ENCODE results near the gene THSD7B.
"Not testable (repeated sequence)": the region's sequence is repeated elsewhere in the genome, so short reads cannot be mapped to it uniquely, and the experiment has no call there.

Gene THSD7B

DNA sequence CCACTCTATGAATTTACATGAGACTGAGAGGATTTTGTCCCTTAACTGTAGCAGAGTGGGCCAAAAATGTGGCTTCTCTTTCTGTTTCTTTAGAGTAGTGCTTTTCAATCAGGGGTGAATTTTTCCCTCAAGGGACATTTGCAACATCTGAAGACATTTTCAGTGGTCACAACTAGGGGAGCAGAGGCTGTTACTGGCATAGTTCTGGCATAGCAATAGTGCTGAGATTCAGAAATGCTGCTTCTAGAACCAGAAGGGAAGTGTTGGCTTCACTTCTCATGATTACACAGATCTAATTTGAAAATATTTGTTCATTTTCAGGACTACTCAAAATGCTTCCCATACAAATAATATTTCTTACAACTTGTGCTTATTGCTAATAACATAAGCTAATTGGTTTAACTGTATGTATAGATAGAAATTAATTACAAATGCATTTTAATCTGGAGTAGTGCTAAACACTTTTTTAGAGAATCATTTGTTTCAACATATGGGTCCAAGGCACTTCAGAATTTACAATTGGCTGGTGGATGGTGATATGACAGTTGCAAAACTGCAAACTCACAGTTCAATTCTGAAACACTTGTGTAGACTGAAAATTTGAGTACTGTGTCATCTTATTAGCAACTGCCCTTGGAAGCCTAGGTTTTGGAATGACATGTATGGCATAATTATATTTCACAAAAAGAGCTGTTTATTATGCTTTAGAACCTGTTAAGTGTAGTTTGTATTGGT is 526.7 kb downstream of the THSD7B start:
- no peak for DNase-seq

- no peak for DNase-seq
Measured at GRCh38 chr2:137298377-137298776, 533.0 kb downstream of the THSD7B start.

DNA sequence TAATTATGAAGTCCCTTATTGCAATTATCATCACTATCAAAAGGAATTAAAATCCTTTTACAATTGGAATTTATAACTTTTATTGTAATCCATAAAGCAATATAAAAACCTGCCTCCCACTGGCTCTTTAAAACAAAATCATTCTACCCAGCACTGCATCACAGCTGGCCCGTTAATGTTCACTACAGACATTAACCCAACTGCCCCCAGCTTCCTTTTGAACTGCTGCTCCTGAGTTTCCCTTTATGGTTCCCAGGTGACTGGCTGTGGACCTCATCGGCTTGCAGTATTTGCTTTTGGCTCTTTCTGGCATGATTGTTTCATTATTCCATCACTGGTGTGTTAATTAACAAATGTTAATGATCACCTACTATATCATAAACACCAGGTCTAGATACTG is 535.6 kb downstream of the THSD7B start:
- DNase-seq: no peak

- no peak for DNase-seq
Measured at GRCh38 chr2:137302957-137303356, 537.6 kb downstream of the THSD7B start.

DNA sequence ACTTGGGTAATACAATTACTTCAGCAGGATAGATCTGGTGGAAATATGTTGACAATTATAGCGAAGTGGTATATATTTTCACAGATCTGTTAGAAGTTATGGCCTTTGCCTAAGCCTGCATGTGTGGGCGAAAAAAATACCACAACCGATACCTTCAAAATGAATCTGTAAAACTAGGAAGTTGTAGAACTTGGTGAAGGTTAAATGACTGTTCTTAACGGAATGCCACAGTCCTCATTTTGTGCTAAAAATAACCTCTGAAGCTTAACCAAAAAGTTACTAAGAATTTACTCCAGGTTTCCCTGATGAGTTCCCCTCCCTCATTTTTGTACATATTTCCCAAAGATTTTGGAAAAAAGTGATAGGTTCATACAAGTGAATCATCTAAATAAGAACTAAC is 550.7 kb downstream of the THSD7B start:
- no peak for DNase-seq

DNA sequence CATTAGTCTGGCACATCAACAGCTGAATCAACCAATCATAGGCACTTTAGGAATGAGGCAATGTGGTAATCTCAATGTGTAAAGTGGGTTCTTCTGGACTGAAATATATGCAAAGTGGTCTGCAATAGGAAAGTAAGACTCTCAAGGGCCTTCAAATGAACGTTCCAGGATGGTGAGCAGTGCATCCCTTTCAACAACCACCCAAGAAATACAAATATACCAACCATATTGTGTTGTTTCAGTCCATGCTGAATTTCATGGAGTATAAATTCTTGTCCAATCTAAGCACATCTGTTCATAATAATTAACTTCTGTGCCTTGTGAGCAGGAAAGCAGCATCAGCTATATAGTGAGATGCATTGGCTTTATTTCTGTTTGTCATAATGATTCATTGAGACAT is 556.2 kb downstream of the THSD7B start:
- DNase-seq: no peak

DNA sequence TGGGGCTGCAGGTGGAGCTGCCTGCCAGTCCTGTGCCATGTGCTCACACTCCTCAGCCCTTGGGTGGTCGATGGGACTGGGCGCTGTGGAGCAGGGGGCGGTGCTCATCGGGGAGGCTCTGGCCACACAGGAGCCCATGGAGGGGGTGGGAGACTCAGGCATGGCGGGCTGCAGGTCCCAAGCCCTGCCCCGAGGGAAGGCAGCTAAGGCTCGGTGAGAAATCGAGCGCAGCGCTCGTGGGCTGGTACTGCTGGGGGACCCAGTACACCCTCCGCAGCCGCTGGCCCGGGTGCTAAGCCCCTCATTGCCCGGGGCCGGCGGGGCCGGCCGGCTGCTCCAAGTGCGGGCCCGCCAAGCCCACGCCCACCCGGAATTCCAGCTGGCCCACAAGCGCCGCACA is 566.2 kb downstream of the THSD7B start:
- not testable (repeated sequence) for DNase-seq

DNA sequence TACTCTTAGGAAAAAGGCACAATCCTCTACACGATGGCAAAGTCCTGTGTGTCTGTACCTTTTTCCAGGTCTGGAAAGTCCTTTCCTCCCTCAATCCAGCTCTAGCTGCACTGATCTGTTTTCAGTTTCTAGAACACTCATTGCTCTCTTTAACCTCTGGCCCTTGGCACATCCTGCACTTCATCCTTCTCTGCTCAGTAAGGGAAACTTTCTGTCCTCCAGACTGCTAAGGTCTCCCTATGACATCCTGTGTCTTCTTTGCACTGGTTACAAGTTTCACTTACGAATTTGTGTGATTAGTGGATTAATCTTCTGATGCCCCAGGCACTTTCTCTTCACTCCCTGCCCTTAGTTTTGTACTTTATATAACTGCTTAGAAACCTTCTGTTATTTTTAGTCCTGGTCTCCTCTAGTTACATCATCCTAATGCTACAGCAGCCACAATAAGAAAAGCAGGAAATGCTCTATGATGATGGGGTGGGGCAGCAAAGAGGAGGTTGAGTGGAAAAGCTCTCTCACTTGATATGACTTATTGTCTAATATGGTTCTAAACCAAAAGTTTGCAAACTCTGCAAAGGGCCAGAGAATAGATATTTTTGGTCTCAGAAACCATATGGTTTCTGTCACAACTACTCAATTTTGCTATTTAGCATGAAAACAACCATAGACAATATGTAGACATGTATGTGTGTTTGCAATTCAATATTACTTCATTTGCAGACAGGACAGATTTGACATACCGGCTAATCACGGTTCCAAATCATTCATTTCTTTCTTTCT is 568.2 kb downstream of the THSD7B start:
- DNase-seq: no peak

GRCh38 chr2:137336067-137336466 is 570.7 kb downstream of the THSD7B start:
- no peak for DNase-seq

DNA sequence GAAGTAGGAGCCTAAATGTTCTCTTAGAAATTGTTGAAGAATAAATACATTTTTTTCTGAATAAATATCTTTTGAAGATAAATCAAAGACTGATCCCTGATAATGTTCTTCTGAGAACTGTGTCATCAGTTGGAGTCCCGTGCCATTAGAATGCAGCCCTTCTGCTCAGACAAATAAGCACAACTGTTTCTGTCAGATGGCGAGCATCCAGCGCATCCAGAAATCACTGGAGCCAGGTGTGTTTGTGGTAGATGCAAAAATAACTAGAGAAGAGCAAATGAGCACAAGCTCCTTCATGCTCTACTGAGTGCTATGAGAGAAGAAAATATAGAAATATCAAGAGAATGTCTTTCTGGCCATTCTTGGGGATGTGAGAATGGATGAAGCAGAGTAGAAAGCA is 573.7 kb downstream of the THSD7B start:
- peak; percentile 48 for DNase-seq

DNA sequence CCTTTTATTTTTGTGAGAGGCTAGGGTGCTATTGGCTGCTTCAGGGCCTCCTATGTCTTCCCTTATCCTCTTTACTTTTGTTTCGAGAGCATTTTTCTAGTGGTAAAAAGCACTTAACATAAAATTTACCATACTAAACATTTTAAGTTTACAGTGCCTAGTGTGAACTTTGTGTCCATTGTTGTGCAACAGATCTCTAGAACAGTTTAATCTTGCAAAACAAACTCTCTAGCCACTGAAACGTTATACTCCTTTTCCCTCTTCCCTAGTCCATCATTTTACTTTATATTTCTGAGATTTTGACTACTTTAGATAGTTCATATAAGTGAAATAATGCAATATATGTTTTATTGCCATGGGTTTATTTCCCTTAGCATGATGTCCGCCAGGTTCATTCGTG is 580.6 kb downstream of the THSD7B start:
- no peak for DNase-seq

GRCh38 chr2:137348301-137348700 is 583.0 kb downstream of the THSD7B start:
- DNase-seq: no peak

- DNase-seq: no peak
Measured at GRCh38 chr2:137357634-137358033, 592.3 kb downstream of the THSD7B start.

DNA sequence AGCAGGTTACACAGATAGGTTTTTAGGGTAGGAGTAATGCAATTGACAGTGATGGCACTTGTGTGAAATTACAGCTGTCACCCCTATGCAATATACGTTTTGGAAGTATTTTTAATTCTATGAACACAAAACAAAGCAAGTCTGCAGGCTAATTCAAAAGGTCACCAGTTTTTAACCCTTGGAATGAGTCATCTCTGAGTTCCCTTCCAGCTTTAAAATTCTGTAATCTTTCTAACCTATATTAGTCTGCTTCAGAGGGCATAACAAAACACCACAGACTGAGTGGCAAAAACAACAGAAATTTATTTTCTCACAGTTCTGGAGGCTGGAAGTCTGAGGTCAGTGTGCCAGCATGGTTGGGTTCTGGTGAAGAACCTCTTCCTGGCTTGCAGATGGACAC is 602.0 kb downstream of the THSD7B start:
- DNase-seq: no peak

DNA sequence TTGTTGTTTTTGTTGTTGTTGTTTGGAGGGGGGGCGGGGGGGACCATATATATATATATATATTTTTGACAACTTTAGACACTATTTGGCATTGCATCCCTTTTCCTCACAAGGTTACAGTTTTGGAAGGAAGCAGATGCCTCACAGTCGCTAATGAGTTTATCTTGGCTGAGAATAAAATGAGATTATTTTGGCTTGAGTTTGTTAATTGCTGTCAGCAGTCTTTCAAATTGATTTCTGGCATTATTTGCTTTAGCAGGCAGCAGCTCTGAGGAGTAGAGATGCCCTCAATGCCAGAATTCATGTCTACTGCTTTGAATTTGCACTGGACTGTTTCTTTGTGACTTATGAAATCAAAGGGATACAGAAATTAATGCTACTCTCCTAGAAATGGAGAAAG is 603.8 kb downstream of the THSD7B start:
- DNase-seq: no peak

DNA sequence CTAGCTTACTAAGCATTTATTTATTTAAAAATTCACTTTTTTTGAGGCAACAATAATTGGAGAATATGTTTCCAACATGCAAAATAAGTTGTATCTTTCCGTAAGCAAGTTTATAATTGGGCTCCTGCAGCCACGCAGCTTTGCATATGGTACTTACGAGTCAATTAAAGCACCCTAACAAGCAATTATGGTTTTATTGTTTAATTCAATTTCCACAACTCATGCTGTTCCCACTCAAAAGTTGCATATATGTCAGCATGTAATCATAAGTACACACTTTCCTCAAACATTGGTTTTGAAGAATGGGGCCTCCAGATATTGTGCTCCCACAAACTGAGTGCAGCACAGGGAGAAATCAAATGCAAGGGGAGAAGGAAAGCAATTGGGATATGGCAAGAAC is 613.8 kb downstream of the THSD7B start:
- DNase-seq: no peak

GRCh38 chr2:137380610-137381009 is 615.3 kb downstream of the THSD7B start:
- no peak for DNase-seq

DNA sequence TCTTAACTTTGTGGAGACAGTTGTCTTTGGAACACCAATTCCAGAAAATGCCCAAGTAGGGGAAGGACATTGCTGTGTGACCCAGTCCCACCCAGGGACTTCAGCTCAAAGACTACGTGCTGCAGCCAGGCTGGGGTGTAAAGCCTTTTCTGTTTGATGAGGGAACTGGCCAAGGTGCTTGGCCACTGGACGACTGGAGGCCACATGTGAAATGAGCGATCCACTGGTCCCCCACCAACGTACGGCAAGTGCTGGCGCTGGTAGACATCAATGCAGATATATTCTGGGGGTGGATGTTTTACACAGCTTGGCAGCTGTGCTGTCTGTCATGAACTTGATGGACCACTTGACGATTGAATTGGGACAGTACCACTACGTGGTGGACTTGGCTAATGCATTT is 616.4 kb downstream of the THSD7B start:
- no peak for DNase-seq

DNA sequence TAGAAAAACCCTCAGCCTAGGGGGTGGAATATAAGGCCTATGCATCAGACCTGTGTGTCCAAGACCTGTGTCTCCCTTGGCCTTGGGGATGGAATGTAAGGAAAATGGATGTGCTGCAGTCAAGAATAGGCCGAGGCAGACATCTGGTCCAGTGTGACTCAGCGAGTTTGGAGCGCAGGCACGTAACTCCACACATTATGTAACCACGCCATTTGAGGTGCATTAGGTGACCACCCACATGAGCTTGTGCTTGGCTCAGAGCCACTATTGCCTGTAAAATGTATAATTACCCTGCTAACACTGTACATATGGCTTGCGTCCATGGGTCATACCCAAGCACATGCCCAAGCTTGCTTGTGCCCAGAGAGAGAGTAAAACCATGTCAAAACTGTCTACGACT is 618.0 kb downstream of the THSD7B start:
- no peak for DNase-seq

- no peak for DNase-seq
Measured at GRCh38 chr2:137387044-137387443, 621.7 kb downstream of the THSD7B start.

GRCh38 chr2:137405496-137405895 is 640.2 kb downstream of the THSD7B start:
- no peak for DNase-seq

DNA sequence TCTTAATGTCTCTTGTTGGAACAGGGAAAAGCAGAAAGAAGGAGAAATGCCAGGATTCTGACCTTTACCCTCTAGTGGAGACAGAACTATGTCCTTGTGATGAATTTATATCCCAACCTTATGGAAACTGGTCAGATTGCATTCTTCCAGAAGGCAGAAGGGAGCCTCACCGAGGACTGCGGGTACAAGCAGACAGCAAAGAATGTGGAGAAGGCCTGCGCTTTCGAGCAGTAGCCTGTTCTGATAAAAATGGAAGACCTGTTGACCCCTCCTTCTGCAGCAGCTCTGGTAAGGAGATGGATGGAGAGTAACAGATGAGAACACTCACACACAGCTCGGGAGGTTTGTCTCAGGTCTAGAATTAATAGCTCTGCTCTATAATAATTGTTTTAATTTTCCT is 646.2 kb downstream of the THSD7B start:
- no peak for DNase-seq

DNA sequence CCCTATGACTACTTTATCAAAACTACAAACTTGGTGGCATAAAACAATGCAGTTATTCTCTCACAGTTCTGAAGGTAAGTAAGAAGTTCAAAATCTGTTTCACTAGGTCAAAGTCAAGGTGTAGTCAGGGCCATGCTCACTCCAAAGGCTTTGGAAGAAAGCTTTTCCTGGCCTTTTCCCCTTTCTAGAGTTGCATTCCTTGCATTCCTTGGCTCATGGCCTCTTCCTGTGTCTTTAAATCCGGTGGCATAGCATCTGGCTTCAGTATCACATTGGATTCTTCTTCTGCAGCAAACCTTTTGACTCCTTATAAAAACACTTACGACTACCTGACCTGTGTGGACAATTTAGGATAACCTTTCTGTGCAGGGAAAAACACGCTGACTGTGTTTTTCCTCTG is 655.4 kb downstream of the THSD7B start:
- DNase-seq: no peak

DNA sequence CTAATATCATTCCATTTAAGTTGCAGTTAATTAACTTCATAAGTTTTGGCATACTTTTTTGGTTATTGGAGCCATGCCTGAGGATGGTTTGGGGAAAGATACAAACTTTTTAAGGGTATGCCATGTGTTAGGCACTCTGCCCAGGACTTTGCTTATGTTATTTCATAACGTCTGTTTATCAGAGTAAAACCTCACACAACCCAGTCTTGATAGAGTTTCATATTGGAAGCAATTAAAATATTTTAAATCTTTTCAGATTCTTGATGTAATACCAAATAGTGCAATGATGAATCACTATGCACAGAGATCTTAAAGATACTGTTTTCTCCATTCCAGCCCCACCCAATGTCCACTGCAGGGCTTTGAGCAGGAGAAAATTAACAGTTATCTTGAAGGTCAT is 669.8 kb downstream of the THSD7B start:
- DNase-seq: no peak

DNA sequence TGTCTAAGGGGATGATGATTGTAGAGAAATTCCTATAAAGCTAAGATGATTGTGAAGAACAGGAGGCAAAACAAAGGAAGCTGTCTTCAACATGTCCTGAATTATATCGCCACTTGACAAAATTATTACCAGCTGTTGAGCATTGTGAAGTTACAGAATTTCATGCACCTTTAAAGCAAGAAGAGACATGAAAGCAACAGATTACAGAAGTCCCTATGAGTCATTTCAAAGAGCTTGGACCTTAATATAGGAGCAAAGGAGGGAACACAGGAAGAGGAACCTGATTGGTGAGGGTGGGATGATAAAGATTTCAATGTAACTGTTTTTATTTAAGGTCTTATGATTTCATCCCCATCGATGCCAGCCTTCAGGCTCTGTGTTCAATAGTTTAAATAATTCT is 672.0 kb downstream of the THSD7B start:
- no peak for DNase-seq
